Endothelial cell of umbilical vein (primary cell): ENCODE measurements around the gene TCERG1L. TPM values are rescaled to one million over a fixed set of nuclear protein-coding genes. Genes with fewer than 3 reads are reported as not detected.

Source experiments
- BruUV-seq: library from RNA; stranded (reverse); fragments of 400-500 nt; replicated peaks from 2 replicates; lab custom pipeline; 2021; lab: Mats Ljungman, UMichigan
- CTCF ChIA-PET: fragments of 300-600, 350-600 bp; sonication (Branson Sonifier 250); formaldehyde crosslinking; loops from one replicate; lab custom pipeline; 2021; ENCODE audit warnings: antibody characterized with exemption, inconsistent platforms; lab: Charles Lee
- POLR2A ChIA-PET: fragments of 300-600, 350-600 bp; sonication (Branson Sonifier 250); formaldehyde crosslinking; loops from one replicate; lab custom pipeline; 2021; ENCODE audit warnings: antibody characterized with exemption, inconsistent platforms; lab: Charles Lee
- DNase-seq: peaks from one replicate; pipeline ENCODE4 v3.0.0-alpha.2; 2011; ENCODE audit warnings: low read depth, low spot score
- FAIRE-seq: peaks from 2 replicates; lab custom pipeline; 2011; peaks lifted over from hg19 to GRCh38; lab: Jason Lieb, UNC
- H2AFZ ChIP-seq: 2 replicates; pipeline ENCODE4 v1.6.0; 2012; ENCODE audit warnings: low read depth, low read length, control low read depth, inconsistent platforms
- H3K27ac ChIP-seq: 2 replicates; pipeline ENCODE4 v1.5.1; 2011; ENCODE audit warnings: low read depth, mild to moderate bottlenecking, control low read depth, low read length, moderate library complexity; ENCODE audit not compliant: insufficient read depth
- H3K27me3 ChIP-seq, 2 experiments: 2 replicates each; pipeline versions ENCODE4 v1.6.0 to v1.6.1; 2011; ENCODE audit warnings: low read length in 2 of 2, mixed read lengths in 1 of 2; ENCODE audit not compliant: control insufficient read depth in 2 of 2, insufficient read depth in 2 of 2
- H3K36me3 ChIP-seq, 2 experiments: 2 replicates in 1 of 2; 3 replicates in 1 of 2; pipeline ENCODE4 v1.5.1; 2011; ENCODE audit warnings: low read length in 2 of 2, mild to moderate bottlenecking in 1 of 2, moderate library complexity in 1 of 2; ENCODE audit not compliant: control insufficient read depth in 2 of 2, insufficient read depth in 2 of 2; ENCODE audit errors: extremely low read depth in 1 of 2
- H3K4me1 ChIP-seq: 3 replicates; pipeline ENCODE4 v1.5.1; 2011; ENCODE audit warnings: mild to moderate bottlenecking, low read length; ENCODE audit not compliant: control insufficient read depth, insufficient read depth; ENCODE audit errors: extremely low read depth
- H3K4me2 ChIP-seq: 2 replicates; pipeline ENCODE4 v1.6.1; 2011; ENCODE audit warnings: low read length, control low read depth, mixed read lengths; ENCODE audit not compliant: insufficient read depth
- H3K4me3 ChIP-seq, 3 experiments: fragments of 200-600 bp in 1 of 3; sonication (generic), shearing (Covaris generic) in 1 of 3; replicated peaks in 1 of 3; 2 replicates each; pipeline ENCODE4 v1.5.1; 2011 to 2016; ENCODE audit warnings: control low read depth in 3 of 3, low read length in 3 of 3, mild to moderate bottlenecking in 2 of 3, inconsistent platforms in 1 of 3, low read depth in 1 of 3, moderate library complexity in 1 of 3; ENCODE audit not compliant: insufficient read depth in 1 of 3
- H3K79me2 ChIP-seq: 2 replicates; pipeline ENCODE4 v1.6.0; 2012; ENCODE audit warnings: low read length, inconsistent platforms; ENCODE audit not compliant: control insufficient read depth, insufficient read depth
- H3K9ac ChIP-seq: replicated peaks from 2 replicates; pipeline ENCODE3; 2011; ENCODE audit warnings: low read length, control low read depth; ENCODE audit not compliant: insufficient read depth; ENCODE audit errors: extremely low read depth
- H3K9me1 ChIP-seq: replicated peaks from 3 replicates; pipeline ENCODE4 v1.6.0; 2011; ENCODE audit warnings: mild to moderate bottlenecking, low read length; ENCODE audit not compliant: control insufficient read depth, insufficient read depth; ENCODE audit errors: extremely low read depth
- H3K9me3 ChIP-seq: replicated peaks from 2 replicates; pipeline ENCODE4 v1.5.1; 2012; ENCODE audit warnings: low read length, inconsistent platforms; ENCODE audit not compliant: control insufficient read depth, insufficient read depth
- H4K20me1 ChIP-seq: replicated peaks from 2 replicates; pipeline ENCODE3; 2011; ENCODE audit warnings: mild to moderate bottlenecking, low read length; ENCODE audit not compliant: control insufficient read depth, insufficient read depth; ENCODE audit errors: extremely low read depth
- CTCF ChIP-seq, 2 donors: IDR thresholded peaks; 1 replicate in 1 of 2; 2 replicates in 1 of 2; pipeline ENCODE4 v1.5.1; 2011; ENCODE audit warnings: low read length in 2 of 2, mild to moderate bottlenecking in 2 of 2, moderate library complexity in 2 of 2, control low read depth in 1 of 2, inconsistent platforms in 1 of 2, low read depth in 1 of 2; ENCODE audit not compliant: insufficient read depth in 1 of 2; ENCODE audit errors: extremely low read depth in 1 of 2
- EZH2 ChIP-seq: IDR thresholded peaks from 2 replicates; pipeline ENCODE4 v1.6.1; 2012; ENCODE audit warnings: borderline replicate concordance, low read depth, mild to moderate bottlenecking, moderate library complexity, low read length, inconsistent platforms; ENCODE audit not compliant: severe bottlenecking
- FOS ChIP-seq: IDR thresholded peaks from 2 replicates; pipeline ENCODE4 v1.6.1; 2011; ENCODE audit warnings: mild to moderate bottlenecking, low read length, moderate library complexity, borderline replicate concordance; ENCODE audit not compliant: insufficient read depth
- GATA2 ChIP-seq: IDR thresholded peaks from 2 replicates; pipeline ENCODE4 v1.7.0; 2011; ENCODE audit warnings: low read depth, mild to moderate bottlenecking, moderate library complexity, mixed read lengths, low read length; ENCODE audit not compliant: insufficient read length, insufficient read depth
- JUN ChIP-seq: IDR thresholded peaks from 2 replicates; pipeline ENCODE4 v1.6.1; 2011; ENCODE audit warnings: borderline replicate concordance, low read depth; ENCODE audit not compliant: insufficient read length, insufficient read depth
- MAX ChIP-seq: IDR thresholded peaks from 2 replicates; pipeline ENCODE4 v1.6.1; 2011; ENCODE audit not compliant: insufficient read depth, insufficient read length
- MYC ChIP-seq: IDR thresholded peaks from one replicate; pipeline ENCODE4 v1.6.1; 2011; ENCODE audit warnings: mild to moderate bottlenecking, low read depth, low read length
- POLR2A ChIP-seq: IDR thresholded peaks from 2 replicates; pipeline ENCODE4 v1.6.1; 2012; ENCODE audit warnings: low read depth, mild to moderate bottlenecking, control low read depth, low read length
- POLR2AphosphoS5 ChIP-seq: IDR thresholded peaks from 2 replicates; pipeline ENCODE4 v1.6.1; 2012; ENCODE audit warnings: low read depth, mild to moderate bottlenecking, control low read depth, low read length, moderate library complexity; ENCODE audit not compliant: insufficient read depth
- dilution Hi-C: fragments of 300-500 bp; cut with MboI; formaldehyde crosslinking; loops from one replicate; pipeline ENCODE4 v1.15.0; 2019; ENCODE audit warnings: low sequenced_read_pairs; ENCODE audit not compliant: extremely low pct_ligation_motif_present
- intact Hi-C: fragments of 100-400 bp; cut with micrococcal nuclease; formaldehyde crosslinking; loops from one replicate; pipeline ENCODE4 v1.10.0; 2022
- polyA plus RNA-seq, 4 experiments: library from polyadenylated mRNA; depleted of rRNA in 3 of 4; stranded (reverse) in 3 of 4; unstranded in 1 of 4; fragments of >200 nt; gene quantifications; 2 replicates each; pipeline versions ENCODE4 v1.2.1 to v1.2.3, GENCODE V29; 2011 to 2012; ENCODE audit warnings: missing spikeins in 1 of 4
- total RNA-seq: library from RNA; stranded (reverse); gene quantifications from 2 replicates; pipeline ENCODE4 v1.2.3, GENCODE V29; 2021

TCERG1L gene
- total and polyA plus RNA-seq, 2 donors (not counting 3 experiments of a cell fraction or from before 2014, with no cell fraction given) = not detected

DNA sequence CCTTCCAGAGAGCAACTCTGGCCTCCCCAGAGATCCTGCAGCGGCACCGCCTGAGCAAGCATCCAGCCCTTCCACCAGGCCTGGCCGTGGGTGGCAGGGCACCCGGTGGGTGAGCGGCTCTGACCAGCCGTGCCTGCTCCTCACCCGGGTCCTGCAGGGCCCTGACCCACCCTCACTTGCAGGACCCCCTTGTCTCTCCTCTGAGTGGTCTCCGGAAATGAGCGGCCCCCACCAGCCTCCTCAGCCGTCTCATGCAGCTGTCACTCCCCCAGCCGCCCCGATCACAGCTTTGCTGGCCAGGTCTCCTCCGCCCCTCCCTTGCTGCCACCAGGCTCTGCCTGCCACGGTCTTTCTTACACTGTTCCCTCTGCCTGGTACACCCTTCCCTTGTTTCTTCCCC lies 218.2 kb downstream of the TCERG1L start:
- no TSS peak for BruUV-seq
- Histone ChIP-seq H3K27ac (no peak overlapping the region), H3K79me2 (no peaks in the 10 kb centered on the region), H3K4me1 (no peaks in the 10 kb centered on the region), H3K4me3 (no peak overlapping the region), H3K27me3 (no peaks in the 10 kb centered on the region), H3K36me3 (no peaks in the 10 kb centered on the region), H2AFZ (no peak overlapping the region), H3K9me1 (no peaks in the 10 kb centered on the region), H3K4me2 (no peak overlapping the region), H4K20me1 (no peaks in the 10 kb centered on the region), H3K9ac (no peak overlapping the region), H3K9me3 (peaks cover 7% of the 10 kb centered on the region)
- ChIA-PET CTCF (no interaction called here), POLR2A (no interaction called here)
- dilution Hi-C loops (no loop called here), intact Hi-C loops (no loop called here)
- FAIRE-seq (no peak), DNase-seq (no peak)
- TF ChIP-seq POLR2AphosphoS5 (no peak), POLR2A (no peak), JUN (no peak), MAX (no peak), GATA2 (no peak), FOS (no peak), MYC (no peak), CTCF (IDR thresholded peaks at IDR 0.05; ENCODE audit: extremely low read depth in 1 of 2, insufficient read depth in 1 of 2, low read depth in 1 of 2, low read length in 2 of 2) (no peak), EZH2 (no peak)
